Spleen (tissue), 11 donors: Measurements from ENCODE around the gene CD2. TPM values are rescaled to one million over a fixed set of nuclear protein-coding genes. Genes with fewer than 3 reads are reported as not detected.
A peak's percentile ranks its signal among the peaks of the same experiment; 100 is the strongest.

ENCODE experiments used
- DNase-seq: peaks from one replicate; pipeline ENCODE4 v3.0.0-alpha.2; 2020
- H3K27ac ChIP-seq, 8 donors: fragments of 200-600 bp; sonication (generic) in 7 of 8; 1 replicate in 4 of 8; 2 replicates in 4 of 8; pipeline versions ENCODE4 v1.5.0 to v1.8.0; 2016 to 2021; ENCODE audit warnings: inconsistent platforms in 4 of 8, mild to moderate bottlenecking in 4 of 8, moderate library complexity in 1 of 8
- H3K27me3 ChIP-seq, 7 donors: fragments of 200-600 bp; sonication (generic) in 6 of 7; replicated peaks in 1 of 7; 1 replicate in 4 of 7; 2 replicates in 3 of 7; pipeline versions ENCODE4 v1.5.0 to v1.8.0; 2016 to 2021; ENCODE audit warnings: inconsistent platforms in 3 of 7, mild to moderate bottlenecking in 1 of 7
- H3K36me3 ChIP-seq, 6 donors: fragments of 200-600 bp; sonication (generic) in 5 of 6; 1 replicate in 4 of 6; 2 replicates in 2 of 6; pipeline versions ENCODE4 v1.5.0 to v1.8.0; 2016 to 2021; ENCODE audit warnings: inconsistent platforms in 2 of 6
- H3K4me1 ChIP-seq, 6 donors: fragments of 200-600 bp; sonication (generic) in 5 of 6; 1 replicate in 3 of 6; 2 replicates in 3 of 6; pipeline versions ENCODE4 v1.5.0 to v1.8.0; 2016 to 2021; ENCODE audit warnings: inconsistent platforms in 3 of 6
- H3K4me3 ChIP-seq, 8 donors: fragments of 200-600 bp; sonication (generic) in 7 of 8; 1 replicate in 4 of 8; 2 replicates in 4 of 8; pipeline versions ENCODE4 v1.5.0 to v1.8.0; 2016 to 2021; ENCODE audit warnings: inconsistent platforms in 4 of 8, mild to moderate bottlenecking in 4 of 8, moderate library complexity in 2 of 8
- H3K9me3 ChIP-seq, 8 donors: fragments of 200-600 bp; sonication (generic) in 7 of 8; 1 replicate in 4 of 8; 2 replicates in 4 of 8; pipeline versions ENCODE4 v1.5.0 to v1.8.0; 2016 to 2021; ENCODE audit warnings: inconsistent platforms in 4 of 8
- CTCF ChIP-seq, 11 experiments: fragments of 200-600 bp in 7 of 11; fragments of 450-650 bp in 4 of 11; sonication (generic) in 4 of 11; IDR thresholded peaks in 8 of 11; conservative IDR thresholded peaks in 3 of 11; 1 replicate in 7 of 11; 2 replicates in 4 of 11; pipeline versions ENCODE4 v1.4.0 to v1.8.0; 2016 to 2021; ENCODE audit warnings: antibody characterized with exemption in 11 of 11, inconsistent platforms in 4 of 11, mild to moderate bottlenecking in 1 of 11
- POLR2A ChIP-seq, 3 donors: fragments of 450-650 bp; IDR thresholded peaks; one replicate each; pipeline ENCODE4 v1.5.1; 2017; ENCODE audit warnings: antibody characterized with exemption in 3 of 3, mild to moderate bottlenecking in 1 of 3
- POLR2AphosphoS5 ChIP-seq, 3 donors: sonication (generic); formaldehyde crosslinking; IDR thresholded peaks; one replicate each; pipeline ENCODE4 v1.5.1; 2017; ENCODE audit warnings: antibody characterized with exemption in 3 of 3
- WGBS, 5 donors: extraction: QIAGEN DNeasy Blood & Tissue Kit in 3 of 5; methylation state at CpG; one replicate each; pipeline versions ENCODE4 v1.1.5 to v1.1.7; 2013 to 2018; 5-methylcytosine and 5-hydroxymethylcytosine counted together
- intact Hi-C: fragments of 100-400 bp; cut with DNase I; formaldehyde crosslinking; loops from one replicate; pipeline ENCODE4 v1.15.0; 2023; ENCODE audit warnings: low total_unique reads
- polyA plus RNA-seq, 3 donors: library from polyadenylated mRNA; stranded (reverse); fragments of 200-250 nt; gene quantifications; one replicate each; pipeline ENCODE4 v1.2.1, GENCODE V29; 2013
- total RNA-seq, 7 donors: library from RNA; depleted of rRNA in 3 of 7; stranded (reverse); fragments of >200 nt in 3 of 7; fragmentation: NEBNext Ultra II Directional in 4 of 7; extraction: Animal tissue kit (Norgen Biotek cat#: 25700) in 4 of 7; gene quantifications; one replicate each; pipeline versions ENCODE4 v1.1.0 to v1.2.1, GENCODE V29; 2016 to 2021
- donor health status: healthy with polysubstance abuse.
- donor health status: DM: no; HTN: no; CAD: no; lungs with moderate emphysema.
- donor health status: DM: no; HTN: no; CAD: no.
- donor health status: Bipolar disorder and iron deficiency.
- donor health status: healthy.
- donor health status: DM: no; HTN: no; CAD: no.
- donor health status: DM: yes; HTN: yes; CAD: no.

CD2 gene
- total and polyA plus RNA-seq, 10 donors = 21.6 to 50.5 (median 30.1) TPM

- Histone ChIP-seq H3K27me3 (no peaks in the 10 kb centered on the region), H3K9me3 (peaks cover 0 to 40% (median 35%) of the 10 kb centered on the region in 8 donors), H3K36me3 (no peaks in the 10 kb centered on the region), H3K27ac (peak overlapping the region in 4 of 8 donors; percentile 28 to 72 (median 40)), H3K4me1 (peaks cover 0 to 36% (median 10%) of the 10 kb centered on the region in 6 donors), H3K4me3 (no peak overlapping the region)
- intact Hi-C loops = no loop called here
- DNase-seq = no peak
- 26 to 37% (median 31%) methylated on average over 4 of the region's 4 CpGs for WGBS, 5 donors
- TF ChIP-seq POLR2A (IDR thresholded peaks at IDR 0.05) (no peak), POLR2AphosphoS5 (IDR thresholded peaks at IDR 0.05) (no peak), CTCF (IDR thresholded peaks at IDR 0.05 in 8 of 11, conservative IDR thresholded peaks at IDR 0.05 in 3 of 11) (no peak)
Measured at GRCh38 chr1:116751146-116751545, 3.1 kb upstream of the CD2 start.

GRCh38 chr1:116751621-116752020 is 2.6 kb upstream of the CD2 start:
- Histone ChIP-seq H3K9me3 (peaks cover 0 to 35% (median 31%) of the 10 kb centered on the region in 8 donors), H3K27ac (peak overlapping the region in 4 of 8 donors; percentile 28 to 72 (median 40)), H3K27me3 (no peaks in the 10 kb centered on the region), H3K4me1 (peaks cover 0 to 36% (median 10%) of the 10 kb centered on the region in 6 donors), H3K36me3 (no peaks in the 10 kb centered on the region), H3K4me3 (no peak overlapping the region)
- TF ChIP-seq CTCF (IDR thresholded peaks at IDR 0.05 in 8 of 11, conservative IDR thresholded peaks at IDR 0.05 in 3 of 11) (no peak), POLR2AphosphoS5 (IDR thresholded peaks at IDR 0.05) (no peak), POLR2A (IDR thresholded peaks at IDR 0.05) (no peak)
- WGBS, 5 donors = 11 to 19% (median 17%) methylated on average over 1 of the region's 1 CpG
- intact Hi-C loops = no loop called here
- no peak for DNase-seq

DNA sequence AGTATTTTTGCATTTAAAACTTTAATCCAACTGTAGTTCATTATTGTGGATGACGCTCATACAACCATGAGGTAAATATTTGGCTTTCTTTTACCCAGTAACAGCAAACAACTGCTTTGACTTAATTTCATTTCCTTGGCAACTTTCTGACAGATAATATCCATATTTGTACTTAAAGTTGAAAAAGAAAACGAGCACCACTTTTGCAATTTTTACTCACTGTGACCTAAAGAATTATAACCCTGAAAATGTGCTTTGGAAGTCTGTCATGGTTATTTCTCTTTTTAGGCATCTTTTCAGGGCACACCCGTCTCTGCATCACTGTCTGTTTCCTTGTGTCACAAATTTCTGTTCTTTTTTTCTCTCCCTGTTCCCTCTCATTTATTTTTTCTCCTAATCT is 918 bp upstream of the CD2 start:
- no peak for DNase-seq
- H3K4me1 ChIP-seq = peaks cover 0 to 36% (median 10%) of the 10 kb centered on the region in 6 donors
- H3K4me3 ChIP-seq = no peak overlapping the region
- no peaks in the 10 kb centered on the region for H3K27me3 ChIP-seq
- peak overlapping the region in 7 of 8 donors; percentile 33 to 82 (median 74) for H3K27ac ChIP-seq
- 57 to 66% (median 60%) methylated on average over 3 of the region's 3 CpGs for WGBS, 5 donors
- H3K36me3 ChIP-seq = no peaks in the 10 kb centered on the region
- no peak for TF ChIP-seq POLR2A (IDR thresholded peaks at IDR 0.05)
- no peak for TF ChIP-seq CTCF (IDR thresholded peaks at IDR 0.05 in 8 of 11, conservative IDR thresholded peaks at IDR 0.05 in 3 of 11)
- no peak for TF ChIP-seq POLR2AphosphoS5 (IDR thresholded peaks at IDR 0.05)
- intact Hi-C loops = no loop called here
- H3K9me3 ChIP-seq = peaks cover 0 to 18% (median 14%) of the 10 kb centered on the region in 8 donors

DNA sequence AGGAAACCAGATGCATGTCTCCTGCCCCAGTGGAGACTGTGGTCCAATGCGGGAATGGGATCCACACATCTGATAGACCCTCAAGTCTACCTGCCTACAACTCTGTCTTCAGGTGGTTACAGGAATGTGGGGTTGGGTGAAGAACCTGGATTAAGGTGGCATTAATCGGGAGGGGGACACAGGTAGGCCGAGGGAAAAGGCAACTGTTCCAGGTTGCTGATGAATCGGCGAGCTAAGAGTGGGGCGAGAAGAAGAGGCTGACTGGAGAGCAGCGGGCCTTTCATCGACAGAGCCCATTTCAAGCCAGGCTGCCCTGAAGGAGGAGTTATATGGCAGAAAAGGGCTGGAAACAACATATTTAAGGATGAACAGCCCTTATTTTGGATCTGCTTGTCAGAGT is 836 bp downstream of the CD2 start:
- Histone ChIP-seq H3K4me1 (peaks cover 0 to 42% (median 11%) of the 10 kb centered on the region in 6 donors), H3K9me3 (peaks cover 0 to under 1% (median 0%) of the 10 kb centered on the region in 8 donors), H3K4me3 (peak overlapping the region; percentile 28 to 65 (median 38)), H3K27me3 (no peaks in the 10 kb centered on the region), H3K36me3 (no peaks in the 10 kb centered on the region), H3K27ac (peak overlapping the region in 7 of 8 donors; percentile 33 to 82 (median 74))
- WGBS, 5 donors = 74 to 92% (median 84%) methylated on average over 8 of the region's 8 CpGs
- intact Hi-C loops = no loop called here
- TF ChIP-seq CTCF (IDR thresholded peaks at IDR 0.05 in 8 of 11, conservative IDR thresholded peaks at IDR 0.05 in 3 of 11) (no peak), POLR2AphosphoS5 (IDR thresholded peaks at IDR 0.05) (no peak), POLR2A (IDR thresholded peaks at IDR 0.05) (no peak)
- DNase-seq = no peak
